A549 (cell line): ENCODE results near the gene DEGS1.

Source experiments
- CBX2 ChIP-seq: fragments of 200-600 bp; sonication (generic); IDR thresholded peaks from 2 replicates; pipeline ENCODE4 v1.6.1; 2016; ENCODE audit warnings: low read depth, mild to moderate bottlenecking, borderline replicate concordance
- CBX8 ChIP-seq: fragments of 200-600 bp; sonication (generic); IDR thresholded peaks from 2 replicates; pipeline ENCODE4 v1.6.1; 2016
- CHD2 ChIP-seq: fragments of 150-350 bp; IDR thresholded peaks from 2 replicates; pipeline ENCODE4 v1.6.1; 2014; ENCODE audit warnings: low read length; ENCODE audit not compliant: partially characterized antibody
- EHF ChIP-seq: fragments of 250-450 bp; sonication (Bioruptor Pico); IDR thresholded peaks from 2 replicates; pipeline ENCODE4 v1.5.0; 2020; ENCODE audit warnings: mild to moderate bottlenecking
- EHMT2 ChIP-seq: fragments of 200-600 bp; sonication (generic); IDR thresholded peaks from 2 replicates; pipeline ENCODE4 v1.6.1; 2016; ENCODE audit warnings: antibody characterized with exemption, low read depth, mild to moderate bottlenecking, moderate library complexity
- NPAS2 ChIP-seq: fragments of 250-450 bp; sonication (Bioruptor Pico); IDR thresholded peaks from 2 replicates; pipeline ENCODE4 v1.8.0; 2022; ENCODE audit warnings: mild to moderate bottlenecking, moderate library complexity, borderline replicate concordance
- POLR2A ChIP-seq: IDR thresholded peaks from 2 replicates; pipeline ENCODE4 v1.6.1; 2012; ENCODE audit warnings: mild to moderate bottlenecking, low read length
- POLR2AphosphoS2 ChIP-seq: conservative IDR thresholded peaks from 2 replicates; pipeline ENCODE4 v1.6.1; 2012; ENCODE audit warnings: low read length, improper control_type of control experiment, inconsistent platforms
- RAD21 ChIP-seq, 2 experiments: fragments of >200 bp in 1 of 2; sonication (Bioruptor Twin) in 1 of 2; formaldehyde crosslinking in 1 of 2; IDR thresholded peaks in 1 of 2; conservative IDR thresholded peaks in 1 of 2; 2 replicates in 1 of 2; 3 replicates in 1 of 2; pipeline ENCODE4 v1.6.1; 2012 to 2018; ENCODE audit warnings: inconsistent platforms in 1 of 2
- TF ChIP-seq, protein P1 (sequence below): fragments of >200 bp; sonication (Bioruptor Twin); formaldehyde crosslinking; IDR thresholded peaks from 3 replicates; pipeline ENCODE4 v1.5.1; 2016
- TF ChIP-seq, protein P2 (sequence below): fragments of 200-600 bp; sonication (generic); IDR thresholded peaks from 2 replicates; pipeline ENCODE4 v1.6.1; 2016; ENCODE audit warnings: antibody characterized with exemption, mild to moderate bottlenecking, moderate library complexity
- TF ChIP-seq, protein P3 (sequence below): IDR thresholded peaks from 2 replicates; pipeline ENCODE4 v1.6.1; 2012
- TF ChIP-seq, protein P4 (sequence below): IDR thresholded peaks from 2 replicates; pipeline ENCODE4 v1.6.1; 2012
- TF ChIP-seq, protein P5 (sequence below): fragments of 450-650 bp; IDR thresholded peaks from 2 replicates; pipeline ENCODE4 v1.6.1; 2014; ENCODE audit warnings: antibody characterized with exemption

DNA sequence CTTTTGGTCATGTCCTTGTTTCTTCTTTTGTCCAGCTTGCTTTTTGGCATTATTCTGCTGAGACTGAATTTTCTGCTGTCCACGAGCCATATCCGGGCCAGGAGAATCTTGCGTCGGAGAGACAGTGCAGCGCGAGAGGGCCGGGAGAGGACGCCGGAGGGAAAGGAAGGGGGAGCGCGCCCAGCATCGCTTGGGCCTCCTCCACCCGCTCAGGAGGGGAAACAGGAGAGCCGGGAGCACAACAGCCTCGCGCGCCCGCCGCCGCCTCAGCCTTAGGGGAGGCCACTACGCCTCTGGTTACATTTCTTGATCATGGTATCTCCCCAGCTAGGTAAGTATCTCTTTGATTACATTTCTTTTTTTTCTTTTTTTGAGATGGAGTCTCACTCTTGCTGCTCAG lies 7.4 kb upstream of the DEGS1 start:
- TF ChIP-seq, protein P1, sequence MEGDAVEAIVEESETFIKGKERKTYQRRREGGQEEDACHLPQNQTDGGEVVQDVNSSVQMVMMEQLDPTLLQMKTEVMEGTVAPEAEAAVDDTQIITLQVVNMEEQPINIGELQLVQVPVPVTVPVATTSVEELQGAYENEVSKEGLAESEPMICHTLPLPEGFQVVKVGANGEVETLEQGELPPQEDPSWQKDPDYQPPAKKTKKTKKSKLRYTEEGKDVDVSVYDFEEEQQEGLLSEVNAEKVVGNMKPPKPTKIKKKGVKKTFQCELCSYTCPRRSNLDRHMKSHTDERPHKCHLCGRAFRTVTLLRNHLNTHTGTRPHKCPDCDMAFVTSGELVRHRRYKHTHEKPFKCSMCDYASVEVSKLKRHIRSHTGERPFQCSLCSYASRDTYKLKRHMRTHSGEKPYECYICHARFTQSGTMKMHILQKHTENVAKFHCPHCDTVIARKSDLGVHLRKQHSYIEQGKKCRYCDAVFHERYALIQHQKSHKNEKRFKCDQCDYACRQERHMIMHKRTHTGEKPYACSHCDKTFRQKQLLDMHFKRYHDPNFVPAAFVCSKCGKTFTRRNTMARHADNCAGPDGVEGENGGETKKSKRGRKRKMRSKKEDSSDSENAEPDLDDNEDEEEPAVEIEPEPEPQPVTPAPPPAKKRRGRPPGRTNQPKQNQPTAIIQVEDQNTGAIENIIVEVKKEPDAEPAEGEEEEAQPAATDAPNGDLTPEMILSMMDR = no peak
- TF ChIP-seq POLR2A (no peak), EHF (CRISPR knock-in tag) (no peak), RAD21 (conservative IDR thresholded peaks at IDR 0.05 in 1 of 2, IDR thresholded peaks at IDR 0.05 in 1 of 2) (no peak), EHMT2 (no peak), CHD2 (no peak), NPAS2 (CRISPR knock-in tag) (no peak), CBX8 (no peak), POLR2AphosphoS2 (no peak), CBX2 (no peak)
- TF ChIP-seq, protein P2, sequence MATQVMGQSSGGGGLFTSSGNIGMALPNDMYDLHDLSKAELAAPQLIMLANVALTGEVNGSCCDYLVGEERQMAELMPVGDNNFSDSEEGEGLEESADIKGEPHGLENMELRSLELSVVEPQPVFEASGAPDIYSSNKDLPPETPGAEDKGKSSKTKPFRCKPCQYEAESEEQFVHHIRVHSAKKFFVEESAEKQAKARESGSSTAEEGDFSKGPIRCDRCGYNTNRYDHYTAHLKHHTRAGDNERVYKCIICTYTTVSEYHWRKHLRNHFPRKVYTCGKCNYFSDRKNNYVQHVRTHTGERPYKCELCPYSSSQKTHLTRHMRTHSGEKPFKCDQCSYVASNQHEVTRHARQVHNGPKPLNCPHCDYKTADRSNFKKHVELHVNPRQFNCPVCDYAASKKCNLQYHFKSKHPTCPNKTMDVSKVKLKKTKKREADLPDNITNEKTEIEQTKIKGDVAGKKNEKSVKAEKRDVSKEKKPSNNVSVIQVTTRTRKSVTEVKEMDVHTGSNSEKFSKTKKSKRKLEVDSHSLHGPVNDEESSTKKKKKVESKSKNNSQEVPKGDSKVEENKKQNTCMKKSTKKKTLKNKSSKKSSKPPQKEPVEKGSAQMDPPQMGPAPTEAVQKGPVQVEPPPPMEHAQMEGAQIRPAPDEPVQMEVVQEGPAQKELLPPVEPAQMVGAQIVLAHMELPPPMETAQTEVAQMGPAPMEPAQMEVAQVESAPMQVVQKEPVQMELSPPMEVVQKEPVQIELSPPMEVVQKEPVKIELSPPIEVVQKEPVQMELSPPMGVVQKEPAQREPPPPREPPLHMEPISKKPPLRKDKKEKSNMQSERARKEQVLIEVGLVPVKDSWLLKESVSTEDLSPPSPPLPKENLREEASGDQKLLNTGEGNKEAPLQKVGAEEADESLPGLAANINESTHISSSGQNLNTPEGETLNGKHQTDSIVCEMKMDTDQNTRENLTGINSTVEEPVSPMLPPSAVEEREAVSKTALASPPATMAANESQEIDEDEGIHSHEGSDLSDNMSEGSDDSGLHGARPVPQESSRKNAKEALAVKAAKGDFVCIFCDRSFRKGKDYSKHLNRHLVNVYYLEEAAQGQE = no peak
- TF ChIP-seq, protein P3, sequence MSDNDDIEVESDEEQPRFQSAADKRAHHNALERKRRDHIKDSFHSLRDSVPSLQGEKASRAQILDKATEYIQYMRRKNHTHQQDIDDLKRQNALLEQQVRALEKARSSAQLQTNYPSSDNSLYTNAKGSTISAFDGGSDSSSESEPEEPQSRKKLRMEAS = no peak
- TF ChIP-seq, protein P4, sequence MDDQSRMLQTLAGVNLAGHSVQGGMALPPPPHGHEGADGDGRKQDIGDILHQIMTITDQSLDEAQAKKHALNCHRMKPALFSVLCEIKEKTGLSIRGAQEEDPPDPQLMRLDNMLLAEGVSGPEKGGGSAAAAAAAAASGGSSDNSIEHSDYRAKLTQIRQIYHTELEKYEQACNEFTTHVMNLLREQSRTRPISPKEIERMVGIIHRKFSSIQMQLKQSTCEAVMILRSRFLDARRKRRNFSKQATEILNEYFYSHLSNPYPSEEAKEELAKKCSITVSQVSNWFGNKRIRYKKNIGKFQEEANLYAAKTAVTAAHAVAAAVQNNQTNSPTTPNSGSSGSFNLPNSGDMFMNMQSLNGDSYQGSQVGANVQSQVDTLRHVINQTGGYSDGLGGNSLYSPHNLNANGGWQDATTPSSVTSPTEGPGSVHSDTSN = no peak
- TF ChIP-seq, protein P5, sequence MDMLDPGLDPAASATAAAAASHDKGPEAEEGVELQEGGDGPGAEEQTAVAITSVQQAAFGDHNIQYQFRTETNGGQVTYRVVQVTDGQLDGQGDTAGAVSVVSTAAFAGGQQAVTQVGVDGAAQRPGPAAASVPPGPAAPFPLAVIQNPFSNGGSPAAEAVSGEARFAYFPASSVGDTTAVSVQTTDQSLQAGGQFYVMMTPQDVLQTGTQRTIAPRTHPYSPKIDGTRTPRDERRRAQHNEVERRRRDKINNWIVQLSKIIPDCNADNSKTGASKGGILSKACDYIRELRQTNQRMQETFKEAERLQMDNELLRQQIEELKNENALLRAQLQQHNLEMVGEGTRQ = no peak
